ENCODE data around the gene PCDHA10.
"Not testable (repeated sequence)": the region's sequence is repeated elsewhere in the genome, so short reads cannot be mapped to it uniquely, and the experiment has no call there.

PCDHA10 gene, protein sequence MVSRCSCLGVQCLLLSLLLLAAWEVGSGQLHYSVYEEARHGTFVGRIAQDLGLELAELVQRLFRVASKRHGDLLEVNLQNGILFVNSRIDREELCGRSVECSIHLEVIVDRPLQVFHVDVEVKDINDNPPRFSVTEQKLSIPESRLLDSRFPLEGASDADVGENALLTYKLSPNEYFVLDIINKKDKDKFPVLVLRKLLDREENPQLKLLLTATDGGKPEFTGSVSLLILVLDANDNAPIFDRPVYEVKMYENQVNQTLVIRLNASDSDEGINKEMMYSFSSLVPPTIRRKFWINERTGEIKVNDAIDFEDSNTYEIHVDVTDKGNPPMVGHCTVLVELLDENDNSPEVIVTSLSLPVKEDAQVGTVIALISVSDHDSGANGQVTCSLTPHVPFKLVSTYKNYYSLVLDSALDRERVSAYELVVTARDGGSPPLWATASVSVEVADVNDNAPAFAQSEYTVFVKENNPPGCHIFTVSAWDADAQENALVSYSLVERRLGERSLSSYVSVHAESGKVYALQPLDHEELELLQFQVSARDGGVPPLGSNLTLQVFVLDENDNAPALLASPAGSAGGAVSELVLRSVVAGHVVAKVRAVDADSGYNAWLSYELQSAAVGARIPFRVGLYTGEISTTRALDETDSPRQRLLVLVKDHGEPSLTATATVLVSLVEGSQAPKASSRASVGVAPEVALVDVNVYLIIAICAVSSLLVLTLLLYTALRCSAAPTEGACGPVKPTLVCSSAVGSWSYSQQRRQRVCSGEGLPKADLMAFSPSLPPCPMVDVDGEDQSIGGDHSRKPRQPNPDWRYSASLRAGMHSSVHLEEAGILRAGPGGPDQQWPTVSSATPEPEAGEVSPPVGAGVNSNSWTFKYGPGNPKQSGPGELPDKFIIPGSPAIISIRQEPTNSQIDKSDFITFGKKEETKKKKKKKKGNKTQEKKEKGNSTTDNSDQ

DNA sequence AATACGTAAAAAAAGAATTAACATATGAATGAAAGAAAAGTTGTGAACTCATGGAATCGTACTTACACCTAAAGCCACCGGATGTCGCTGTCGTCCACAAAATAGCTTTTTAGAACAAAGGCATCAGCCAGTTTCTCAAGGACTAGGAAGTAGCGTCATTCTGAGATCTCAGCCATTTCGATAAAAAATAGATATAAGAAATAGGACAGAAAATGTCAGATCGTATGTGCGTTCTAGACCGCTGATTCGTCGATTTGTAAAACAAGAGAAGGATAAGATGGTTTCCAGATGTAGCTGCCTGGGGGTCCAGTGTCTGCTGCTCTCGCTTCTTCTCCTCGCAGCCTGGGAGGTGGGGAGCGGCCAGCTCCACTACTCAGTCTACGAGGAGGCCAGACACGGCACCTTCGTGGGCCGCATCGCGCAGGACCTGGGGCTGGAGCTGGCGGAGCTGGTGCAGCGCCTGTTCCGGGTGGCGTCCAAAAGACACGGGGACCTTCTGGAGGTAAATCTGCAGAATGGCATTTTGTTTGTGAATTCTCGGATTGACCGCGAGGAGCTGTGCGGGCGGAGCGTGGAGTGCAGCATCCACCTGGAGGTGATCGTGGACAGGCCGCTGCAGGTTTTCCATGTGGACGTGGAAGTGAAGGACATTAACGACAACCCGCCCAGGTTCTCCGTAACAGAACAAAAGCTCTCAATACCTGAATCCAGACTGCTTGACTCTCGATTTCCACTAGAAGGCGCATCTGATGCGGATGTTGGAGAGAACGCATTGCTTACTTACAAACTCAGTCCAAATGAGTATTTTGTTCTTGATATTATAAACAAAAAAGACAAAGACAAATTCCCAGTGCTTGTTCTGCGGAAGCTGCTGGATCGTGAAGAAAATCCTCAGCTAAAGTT, at the start of gene PCDHA10:
Gene PCDHA10 (plus strand): TSS at position 126 of the 903 bp plus-strand sequence. CDS start 152 bp downstream, at position 278.
- Histone ChIP-seq H3K4me1 (ENCODE audit: control insufficient read depth, insufficient read depth, low read length) (no peaks in the 10 kb centered on the region), H3K9ac (ENCODE audit: low read depth, low read length) (peak within 1 kb of the TSS; percentile 57), H3K4me3 (ENCODE audit: low read depth, low read length) (peak within 1 kb of the TSS; percentile 92), H3K9me3 (ENCODE audit: control insufficient read depth, insufficient read depth, low read length) (no peaks in the 10 kb centered on the region), H3K27me3 (ENCODE audit: control insufficient read depth, insufficient read depth, low read length) (no peaks in the 10 kb centered on the region), H3K36me3 (ENCODE audit: control insufficient read depth, insufficient read depth, low read length) (peaks cover 4% of the 10 kb centered on the region)

DNA sequence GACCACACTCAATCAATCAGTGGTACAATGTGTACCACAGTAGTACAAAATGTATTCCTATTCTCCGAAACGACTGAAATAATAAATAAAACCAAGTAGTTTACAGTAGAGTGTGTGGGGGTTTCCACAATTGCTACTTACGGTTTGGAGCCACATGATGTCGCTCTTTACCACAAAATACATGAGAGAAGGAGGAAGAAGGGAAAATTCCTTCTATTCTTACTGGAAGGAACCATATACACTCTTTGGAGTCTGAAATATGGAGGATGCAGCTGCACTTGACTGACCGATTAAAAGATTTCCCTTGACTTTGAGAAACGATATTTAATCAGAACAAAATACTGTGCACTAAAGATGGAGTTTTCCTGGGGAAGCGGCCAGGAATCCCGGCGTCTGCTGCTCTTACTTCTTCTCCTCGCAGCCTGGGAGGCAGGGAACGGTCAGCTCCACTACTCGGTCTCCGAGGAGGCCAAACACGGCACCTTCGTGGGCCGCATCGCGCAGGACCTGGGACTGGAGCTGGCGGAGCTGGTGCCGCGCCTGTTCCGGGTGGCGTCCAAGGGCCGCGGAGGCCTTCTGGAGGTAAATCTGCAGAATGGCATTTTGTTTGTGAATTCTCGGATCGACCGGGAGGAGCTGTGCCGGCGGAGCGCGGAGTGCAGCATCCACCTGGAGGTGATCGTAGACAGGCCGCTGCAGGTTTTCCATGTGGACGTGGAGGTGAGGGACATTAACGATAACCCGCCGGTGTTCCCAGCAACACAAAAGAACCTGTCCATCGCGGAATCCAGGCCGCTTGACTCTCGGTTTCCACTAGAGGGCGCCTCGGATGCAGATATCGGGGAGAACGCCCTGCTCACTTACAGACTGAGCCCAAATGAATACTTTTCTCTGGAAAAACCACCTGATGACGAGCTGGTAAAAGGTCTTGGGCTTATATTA, 48.6 kb upstream of the PCDHA10 start, which contains the start of gene PCDHA4:
Gene PCDHA4 (plus strand): TSS at position 235 of the 942 bp plus-strand sequence.
- Histone ChIP-seq H3K4me1 (ENCODE audit: control insufficient read depth, insufficient read depth, low read length) (no peaks in the 10 kb centered on the region), H3K27me3 (ENCODE audit: control insufficient read depth, insufficient read depth, low read length) (no peaks in the 10 kb centered on the region), H3K36me3 (ENCODE audit: control insufficient read depth, insufficient read depth, low read length) (no peaks in the 10 kb centered on the region), H3K9ac (ENCODE audit: low read depth, low read length) (peak within 1 kb of the TSS; percentile 70), H3K4me3 (ENCODE audit: low read depth, low read length) (peak within 1 kb of the TSS; percentile 81), H3K9me3 (ENCODE audit: control insufficient read depth, insufficient read depth, low read length) (no peaks in the 10 kb centered on the region)

DNA sequence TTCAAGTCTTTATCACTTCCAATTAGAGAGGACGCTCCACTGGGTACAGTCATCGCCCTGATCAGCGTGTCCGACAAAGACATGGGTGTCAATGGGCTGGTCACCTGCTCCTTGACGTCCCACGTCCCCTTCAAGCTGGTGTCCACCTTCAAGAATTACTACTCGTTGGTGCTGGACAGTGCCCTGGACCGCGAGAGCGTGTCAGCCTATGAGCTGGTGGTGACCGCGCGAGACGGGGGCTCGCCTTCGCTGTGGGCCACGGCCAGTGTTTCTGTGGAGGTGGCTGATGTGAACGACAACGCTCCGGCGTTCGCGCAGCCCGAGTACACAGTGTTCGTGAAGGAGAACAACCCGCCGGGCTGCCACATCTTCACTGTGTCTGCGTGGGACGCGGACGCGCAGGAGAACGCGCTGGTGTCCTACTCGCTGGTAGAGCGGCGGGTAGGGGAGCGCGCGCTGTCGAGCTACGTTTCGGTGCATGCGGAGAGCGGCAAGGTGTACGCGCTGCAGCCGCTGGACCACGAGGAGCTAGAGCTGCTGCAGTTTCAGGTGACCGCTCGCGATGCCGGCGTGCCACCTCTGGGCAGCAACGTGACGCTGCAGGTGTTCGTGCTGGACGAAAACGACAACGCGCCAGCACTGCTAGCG, 47.3 kb upstream of the PCDHA10 start:
- not testable (repeated sequence) for H3K4me1 ChIP-seq (ENCODE audit: control insufficient read depth, insufficient read depth, low read length); H3K27me3 ChIP-seq (ENCODE audit: control insufficient read depth, insufficient read depth, low read length); H3K36me3 ChIP-seq (ENCODE audit: control insufficient read depth, insufficient read depth, low read length); H3K9ac ChIP-seq (ENCODE audit: low read depth, low read length); H3K4me3 ChIP-seq (ENCODE audit: low read depth, low read length); H3K9me3 ChIP-seq (ENCODE audit: control insufficient read depth, insufficient read depth, low read length)

DNA sequence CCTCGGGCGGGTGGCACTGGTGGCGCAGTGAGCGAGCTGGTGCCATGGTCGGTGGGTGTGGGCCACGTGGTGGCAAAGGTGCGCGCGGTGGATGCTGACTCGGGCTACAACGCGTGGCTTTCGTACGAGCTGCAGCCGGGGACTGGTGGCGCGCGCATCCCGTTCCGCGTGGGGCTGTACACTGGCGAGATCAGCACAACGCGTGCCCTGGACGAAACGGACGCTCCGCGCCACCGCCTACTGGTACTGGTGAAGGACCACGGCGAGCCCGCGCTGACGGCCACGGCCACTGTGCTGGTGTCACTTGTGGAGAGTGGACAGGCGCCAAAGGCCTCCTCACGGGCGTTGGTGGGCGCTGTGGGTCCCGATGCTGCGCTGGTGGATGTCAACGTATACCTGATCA, 46.8 kb upstream of the PCDHA10 start:
- no peaks in the 10 kb centered on the region for H3K36me3 ChIP-seq (ENCODE audit: control insufficient read depth, insufficient read depth, low read length)
- H3K27me3 ChIP-seq (ENCODE audit: control insufficient read depth, insufficient read depth, low read length) = no peaks in the 10 kb centered on the region
- no peaks in the 10 kb centered on the region for H3K9me3 ChIP-seq (ENCODE audit: control insufficient read depth, insufficient read depth, low read length)
- no peak overlapping the region for H3K9ac ChIP-seq (ENCODE audit: low read depth, low read length)
- H3K4me1 ChIP-seq (ENCODE audit: control insufficient read depth, insufficient read depth, low read length) = no peaks in the 10 kb centered on the region
- no peak overlapping the region for H3K4me3 ChIP-seq (ENCODE audit: low read depth, low read length)

DNA sequence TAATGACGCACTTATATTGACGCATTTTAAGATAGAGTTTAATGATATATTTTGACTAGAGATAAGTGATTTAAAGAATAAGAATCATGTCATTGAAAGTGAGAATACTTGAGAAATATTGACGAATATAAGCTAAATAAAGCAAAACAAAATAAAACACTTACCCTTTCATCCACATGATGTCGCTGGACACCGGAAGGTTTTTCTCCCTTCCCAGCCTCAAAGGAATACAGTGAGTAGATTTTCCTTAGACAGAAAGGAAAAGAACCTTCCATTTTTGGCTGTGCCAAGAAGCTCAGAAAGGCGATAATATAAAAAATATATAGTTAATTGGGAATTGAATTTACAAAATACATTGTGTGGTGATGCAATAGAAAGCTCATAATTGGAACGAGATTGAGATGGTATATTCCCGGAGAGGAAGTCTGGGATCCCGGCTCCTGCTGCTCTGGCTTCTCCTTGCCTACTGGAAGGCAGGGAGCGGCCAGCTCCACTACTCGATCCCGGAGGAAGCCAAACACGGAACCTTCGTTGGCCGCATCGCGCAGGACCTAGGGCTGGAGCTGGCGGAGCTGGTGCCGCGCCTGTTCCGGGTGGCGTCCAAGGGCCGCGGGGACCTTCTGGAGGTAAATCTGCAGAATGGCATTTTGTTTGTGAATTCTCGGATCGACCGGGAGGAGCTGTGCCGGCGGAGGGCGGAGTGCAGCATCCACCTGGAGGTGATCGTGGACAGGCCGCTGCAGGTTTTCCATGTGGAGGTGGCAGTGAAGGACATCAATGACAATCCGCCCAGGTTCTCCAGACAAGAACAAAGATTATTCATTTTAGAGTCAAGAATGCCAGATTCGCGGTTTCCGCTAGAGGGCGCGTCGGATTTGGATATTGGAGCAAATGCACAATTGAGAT, 34.1 kb upstream of the PCDHA10 start, which contains the start of gene PCDHA5:
Gene PCDHA5 (plus strand): TSS at position 239 of the 906 bp plus-strand sequence.
- Histone ChIP-seq H3K4me1 (ENCODE audit: control insufficient read depth, insufficient read depth, low read length) (no peaks in the 10 kb centered on the region), H3K9ac (ENCODE audit: low read depth, low read length) (no peak within 1 kb of the TSS), H3K27me3 (ENCODE audit: control insufficient read depth, insufficient read depth, low read length) (no peaks in the 10 kb centered on the region), H3K4me3 (ENCODE audit: low read depth, low read length) (no peak within 1 kb of the TSS), H3K9me3 (ENCODE audit: control insufficient read depth, insufficient read depth, low read length) (no peaks in the 10 kb centered on the region), H3K36me3 (ENCODE audit: control insufficient read depth, insufficient read depth, low read length) (no peaks in the 10 kb centered on the region)

DNA sequence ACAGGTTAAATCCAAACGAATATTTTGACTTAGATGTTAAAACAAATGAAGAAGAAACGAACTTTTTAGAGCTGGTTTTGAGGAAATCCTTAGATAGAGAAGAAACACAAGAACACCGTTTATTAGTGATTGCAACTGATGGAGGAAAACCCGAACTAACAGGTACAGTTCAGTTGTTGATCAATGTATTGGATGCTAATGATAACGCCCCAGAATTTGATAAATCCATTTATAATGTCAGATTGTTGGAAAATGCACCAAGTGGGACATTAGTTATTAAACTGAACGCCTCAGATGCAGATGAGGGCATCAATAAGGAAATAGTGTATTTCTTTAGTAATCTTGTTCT, 33.4 kb upstream of the PCDHA10 start:
- H3K9ac ChIP-seq (ENCODE audit: low read depth, low read length) = no peak overlapping the region
- no peaks in the 10 kb centered on the region for H3K4me1 ChIP-seq (ENCODE audit: control insufficient read depth, insufficient read depth, low read length)
- H3K36me3 ChIP-seq (ENCODE audit: control insufficient read depth, insufficient read depth, low read length) = no peaks in the 10 kb centered on the region
- no peaks in the 10 kb centered on the region for H3K9me3 ChIP-seq (ENCODE audit: control insufficient read depth, insufficient read depth, low read length)
- no peaks in the 10 kb centered on the region for H3K27me3 ChIP-seq (ENCODE audit: control insufficient read depth, insufficient read depth, low read length)
- no peak overlapping the region for H3K4me3 ChIP-seq (ENCODE audit: low read depth, low read length)

DNA sequence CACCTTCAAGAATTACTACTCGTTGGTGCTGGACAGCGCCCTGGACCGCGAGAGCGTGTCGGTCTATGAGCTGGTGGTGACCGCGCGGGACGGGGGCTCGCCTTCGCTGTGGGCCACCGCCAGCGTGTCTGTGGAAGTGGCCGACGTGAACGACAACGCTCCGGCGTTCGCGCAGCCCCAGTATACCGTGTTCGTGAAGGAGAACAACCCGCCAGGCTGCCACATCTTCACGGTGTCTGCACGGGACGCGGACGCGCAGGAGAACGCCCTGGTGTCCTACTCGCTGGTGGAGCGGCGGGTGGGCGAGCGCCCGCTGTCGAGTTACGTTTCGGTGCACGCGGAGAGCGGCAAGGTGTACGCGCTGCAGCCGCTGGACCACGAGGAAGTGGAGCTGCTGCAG, 32.7 kb upstream of the PCDHA10 start:
- H3K27me3 ChIP-seq (ENCODE audit: control insufficient read depth, insufficient read depth, low read length); H3K9ac ChIP-seq (ENCODE audit: low read depth, low read length); H3K36me3 ChIP-seq (ENCODE audit: control insufficient read depth, insufficient read depth, low read length); H3K9me3 ChIP-seq (ENCODE audit: control insufficient read depth, insufficient read depth, low read length); H3K4me3 ChIP-seq (ENCODE audit: low read depth, low read length); H3K4me1 ChIP-seq (ENCODE audit: control insufficient read depth, insufficient read depth, low read length): not testable (repeated sequence)

DNA sequence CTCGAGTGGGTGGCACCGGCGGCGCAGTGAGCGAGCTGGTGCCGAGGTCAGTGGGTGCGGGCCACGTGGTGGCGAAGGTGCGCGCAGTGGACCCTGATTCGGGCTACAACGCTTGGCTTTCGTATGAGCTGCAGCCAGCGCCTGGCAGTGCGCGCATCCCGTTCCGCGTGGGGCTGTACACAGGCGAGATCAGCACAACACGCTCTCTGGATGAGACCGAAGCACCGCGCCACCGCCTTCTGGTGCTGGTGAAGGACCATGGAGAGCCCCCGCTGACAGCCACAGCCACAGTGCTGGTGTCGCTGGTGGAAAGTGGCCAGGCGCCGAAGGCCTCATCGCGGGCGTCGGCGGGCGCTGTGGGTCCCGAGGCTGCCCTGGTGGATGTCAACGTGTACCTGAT, 32.2 kb upstream of the PCDHA10 start:
- no peaks in the 10 kb centered on the region for H3K9me3 ChIP-seq (ENCODE audit: control insufficient read depth, insufficient read depth, low read length)
- H3K36me3 ChIP-seq (ENCODE audit: control insufficient read depth, insufficient read depth, low read length) = no peaks in the 10 kb centered on the region
- H3K9ac ChIP-seq (ENCODE audit: low read depth, low read length) = no peak overlapping the region
- H3K27me3 ChIP-seq (ENCODE audit: control insufficient read depth, insufficient read depth, low read length) = no peaks in the 10 kb centered on the region
- no peak overlapping the region for H3K4me3 ChIP-seq (ENCODE audit: low read depth, low read length)
- no peaks in the 10 kb centered on the region for H3K4me1 ChIP-seq (ENCODE audit: control insufficient read depth, insufficient read depth, low read length)

DNA sequence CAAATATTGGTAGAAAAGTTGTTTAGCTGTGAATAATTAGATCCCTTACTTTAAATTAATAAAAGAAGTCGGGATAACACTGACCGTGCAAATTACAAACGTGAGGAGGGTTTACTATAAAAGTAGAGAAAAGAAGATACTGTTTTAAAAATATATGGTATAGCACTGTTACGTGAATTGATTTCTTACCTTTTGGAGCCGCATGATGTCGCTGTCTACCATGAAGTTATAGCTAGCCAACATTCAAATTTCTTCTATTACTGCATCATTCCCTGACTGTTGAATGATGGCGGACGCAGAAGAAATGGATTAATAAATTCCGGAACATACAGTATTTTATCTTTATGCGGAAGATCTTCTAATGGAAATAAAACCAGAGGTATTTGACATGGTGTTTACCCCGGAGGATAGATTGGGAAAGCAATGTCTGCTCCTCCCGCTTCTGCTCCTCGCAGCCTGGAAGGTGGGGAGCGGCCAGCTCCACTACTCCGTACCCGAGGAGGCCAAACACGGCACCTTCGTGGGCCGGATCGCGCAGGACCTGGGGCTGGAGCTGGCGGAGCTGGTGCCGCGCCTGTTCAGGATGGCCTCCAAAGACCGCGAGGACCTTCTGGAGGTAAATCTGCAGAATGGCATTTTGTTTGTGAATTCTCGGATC, 27.9 kb upstream of the PCDHA10 start, which contains the start of gene PCDHA6:
Gene PCDHA6 (plus strand): TSS at position 257 of the 658 bp plus-strand sequence. CDS start 132 bp downstream, at position 389.
- Histone ChIP-seq H3K9ac (ENCODE audit: low read depth, low read length) (no peak within 1 kb of the TSS), H3K4me1 (ENCODE audit: control insufficient read depth, insufficient read depth, low read length) (no peaks in the 10 kb centered on the region), H3K27me3 (ENCODE audit: control insufficient read depth, insufficient read depth, low read length) (no peaks in the 10 kb centered on the region), H3K9me3 (ENCODE audit: control insufficient read depth, insufficient read depth, low read length) (no peaks in the 10 kb centered on the region), H3K4me3 (ENCODE audit: low read depth, low read length) (no peak within 1 kb of the TSS), H3K36me3 (ENCODE audit: control insufficient read depth, insufficient read depth, low read length) (peaks cover 4% of the 10 kb centered on the region)
